IPS-18c (cell line): ENCODE measurements around the gene S100A1.
"Not testable (repeated sequence)": the region's sequence is repeated elsewhere in the genome, so short reads cannot be mapped to it uniquely, and the experiment has no call there.

Source experiments
- H3K4me3 ChIP-seq: 2 replicates; pipeline ENCODE4 v1.7.0; 2013; ENCODE audit warnings: low read depth, mild to moderate bottlenecking, low read length, moderate library complexity; ENCODE audit not compliant: insufficient read depth
- H3K9me3 ChIP-seq: one replicate; pipeline ENCODE4 v1.6.1; 2013; ENCODE audit warnings: mild to moderate bottlenecking, low read length, moderate library complexity; ENCODE audit not compliant: control insufficient read depth, insufficient read depth

The S100A1 gene

GRCh38 chr1:153662269-153662668 lies 34.0 kb downstream of the S100A1 start:
- Histone ChIP-seq H3K9me3 (no peaks in the 10 kb centered on the region), H3K4me3 (no peak overlapping the region)

- no peak overlapping the region for H3K4me3 ChIP-seq
- H3K9me3 ChIP-seq: no peaks in the 10 kb centered on the region
Observed at GRCh38 chr1:153663211-153663610, 35.0 kb downstream of the S100A1 start.

GRCh38 chr1:153667439-153667838 lies 39.2 kb downstream of the S100A1 start:
- no peak overlapping the region for H3K4me3 ChIP-seq
- no peaks in the 10 kb centered on the region for H3K9me3 ChIP-seq

GRCh38 chr1:153668672-153669071 lies 40.4 kb downstream of the S100A1 start:
- H3K9me3 ChIP-seq, H3K4me3 ChIP-seq: not testable (repeated sequence)

- Histone ChIP-seq H3K9me3 (no peaks in the 10 kb centered on the region), H3K4me3 (peak overlapping the region; percentile 99)
Observed at GRCh38 chr1:153669606-153670005, 41.4 kb downstream of the S100A1 start.

GRCh38 chr1:153670257-153670858 lies 42.1 kb downstream of the S100A1 start:
- H3K4me3 ChIP-seq: peak overlapping the region; percentile 99
- no peaks in the 10 kb centered on the region for H3K9me3 ChIP-seq

GRCh38 chr1:153670859-153671627 lies 42.8 kb downstream of the S100A1 start, which contains the start of gene ILF2:
Gene ILF2 (minus strand): TSS chr1:153670993. CDS start chr1:153670922, 71 bp downstream.
- H3K9me3 ChIP-seq: no peaks in the 10 kb centered on the region
- peak within 1 kb of the TSS; percentile 99 for H3K4me3 ChIP-seq

GRCh38 chr1:153671628-153672353 lies 43.6 kb downstream of the S100A1 start:
- H3K9me3 ChIP-seq: not testable (repeated sequence)
- H3K4me3 ChIP-seq: peak overlapping the region; percentile 52

GRCh38 chr1:153673511-153673910 lies 45.3 kb downstream of the S100A1 start:
- Histone ChIP-seq H3K9me3 (no peaks in the 10 kb centered on the region), H3K4me3 (no peak overlapping the region)

- Histone ChIP-seq H3K9me3 (no peaks in the 10 kb centered on the region), H3K4me3 (peak overlapping the region; percentile 62)
Observed at GRCh38 chr1:153677718-153678518, 49.7 kb downstream of the S100A1 start.

- Histone ChIP-seq H3K4me3 (peak within 1 kb of the TSS; percentile 62), H3K9me3 (no peaks in the 10 kb centered on the region)
Observed at GRCh38 chr1:153678519-153679336, 50.5 kb downstream of the S100A1 start, which contains the start of gene NPR1. Gene NPR1 (plus strand): TSS chr1:153678688. CDS start chr1:153679109, 421 bp downstream.

GRCh38 chr1:153679337-153680119 lies 51.3 kb downstream of the S100A1 start:
- H3K9me3 ChIP-seq: peaks cover 2% of the 10 kb centered on the region
- H3K4me3 ChIP-seq: peak overlapping the region; percentile 62

GRCh38 chr1:153680120-153680403 lies 51.8 kb downstream of the S100A1 start:
- Histone ChIP-seq H3K9me3 (peaks cover 2% of the 10 kb centered on the region), H3K4me3 (peak overlapping the region; percentile 62)
